GM12874 (cell line): ENCODE data around the gene PTH2R.

Source experiments
- CTCF ChIP-seq: IDR thresholded peaks from 2 replicates; pipeline ENCODE4 v1.5.1; 2011; ENCODE audit warnings: low read depth, mild to moderate bottlenecking, control low read depth, low read length, moderate library complexity; ENCODE audit not compliant: insufficient read depth

The PTH2R gene

GRCh38 chr2:208529796-208530195 is 123.2 kb downstream of the PTH2R start:
- TF ChIP-seq CTCF: no peak

DNA sequence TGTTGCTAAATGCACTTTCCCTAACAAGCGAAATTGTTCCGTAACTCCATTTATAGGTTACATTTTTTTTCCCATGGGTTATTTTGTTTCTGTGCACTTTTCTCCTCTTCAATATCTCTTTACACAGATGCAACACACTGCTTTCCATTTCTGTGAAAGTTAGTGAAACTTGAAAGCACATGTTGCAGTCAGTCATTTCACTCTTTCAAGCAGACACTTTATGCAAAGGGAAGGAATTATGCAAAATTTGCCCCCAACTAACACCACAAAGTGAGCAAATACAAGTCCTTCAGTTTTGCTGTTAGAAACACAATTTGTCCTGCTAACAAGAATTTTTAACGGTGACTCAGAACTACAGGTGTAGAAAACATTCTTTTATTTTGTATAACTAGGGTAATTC is 124.8 kb downstream of the PTH2R start:
- TF ChIP-seq CTCF: no peak

DNA sequence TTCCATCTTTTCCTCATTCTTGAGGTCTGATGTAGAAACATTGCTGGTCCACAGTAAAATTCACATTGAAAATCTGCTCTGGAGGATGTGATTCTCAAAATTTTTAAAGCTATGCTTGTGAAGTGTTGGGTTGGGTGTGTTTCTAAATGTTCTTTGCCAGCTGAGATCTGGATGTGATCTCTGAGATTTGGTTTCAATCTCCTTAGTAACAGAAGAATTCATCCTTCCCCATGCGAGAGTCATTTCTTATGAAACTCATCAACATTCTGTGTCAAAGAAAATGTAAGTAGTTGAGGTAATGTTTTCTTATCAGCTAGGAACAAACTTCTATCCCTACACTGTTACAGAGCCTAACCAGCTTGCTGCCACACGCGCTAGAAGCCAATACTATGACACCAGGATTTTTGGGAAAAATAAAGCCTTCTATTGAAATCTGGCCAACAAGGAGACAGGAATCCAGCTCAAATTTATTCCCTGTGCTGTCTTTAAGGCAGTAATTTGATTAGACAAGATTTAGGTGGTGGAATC is 134.9 kb downstream of the PTH2R start:
- no peak for TF ChIP-seq CTCF

GRCh38 chr2:208541989-208542464 is 135.4 kb downstream of the PTH2R start:
- no peak for TF ChIP-seq CTCF

- no peak for TF ChIP-seq CTCF
Observed at GRCh38 chr2:208542465-208543041, 136.0 kb downstream of the PTH2R start.
